HG03460 (cell line): ENCODE data around the gene CELF2.

Experiments
- ATAC-seq: cut with Tn5 transposase; IDR thresholded peaks from one replicate; pipeline ENCODE4 v1.9.1; 2021; ENCODE audit not compliant: unreplicated experiment

CELF2 gene

DNA sequence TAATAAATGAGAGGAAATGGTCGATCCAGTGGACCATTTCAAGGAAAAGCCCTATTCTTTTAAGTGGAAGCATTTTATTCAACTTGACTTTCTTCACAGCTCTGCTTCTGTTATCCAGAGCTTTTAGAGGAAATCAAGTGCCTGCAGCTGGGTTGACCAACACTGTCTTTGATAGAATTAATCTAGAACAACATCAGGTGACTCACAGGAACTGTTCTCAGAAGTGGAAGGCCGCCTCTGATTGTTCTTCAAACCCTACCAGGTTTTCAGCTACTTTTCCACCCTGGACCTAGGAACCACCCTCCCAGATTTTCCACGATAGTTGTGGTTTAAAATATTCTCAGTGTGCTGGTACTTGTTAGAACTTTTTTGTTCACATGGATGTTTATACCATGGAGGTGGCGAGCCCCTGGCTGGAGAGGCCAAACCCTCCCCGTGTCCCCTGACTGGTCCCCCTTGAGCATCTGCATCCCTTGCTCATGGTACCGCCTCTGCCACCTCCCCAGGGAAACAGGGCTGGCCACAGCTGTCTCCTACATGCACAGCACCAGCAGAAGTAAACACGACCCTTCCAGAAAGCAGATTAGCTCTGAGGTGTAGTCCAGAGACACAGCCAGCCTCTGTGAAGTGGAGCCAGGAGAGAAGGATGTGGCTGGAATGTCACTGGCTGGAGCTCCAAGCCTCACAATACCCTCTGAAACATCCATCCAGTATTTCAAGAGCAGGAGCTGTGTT is 300.4 kb downstream of the CELF2 start:
- ATAC-seq, result no peak

- no peak for ATAC-seq
Observed at GRCh38 chr10:11318826-11319598, 301.3 kb downstream of the CELF2 start.

DNA sequence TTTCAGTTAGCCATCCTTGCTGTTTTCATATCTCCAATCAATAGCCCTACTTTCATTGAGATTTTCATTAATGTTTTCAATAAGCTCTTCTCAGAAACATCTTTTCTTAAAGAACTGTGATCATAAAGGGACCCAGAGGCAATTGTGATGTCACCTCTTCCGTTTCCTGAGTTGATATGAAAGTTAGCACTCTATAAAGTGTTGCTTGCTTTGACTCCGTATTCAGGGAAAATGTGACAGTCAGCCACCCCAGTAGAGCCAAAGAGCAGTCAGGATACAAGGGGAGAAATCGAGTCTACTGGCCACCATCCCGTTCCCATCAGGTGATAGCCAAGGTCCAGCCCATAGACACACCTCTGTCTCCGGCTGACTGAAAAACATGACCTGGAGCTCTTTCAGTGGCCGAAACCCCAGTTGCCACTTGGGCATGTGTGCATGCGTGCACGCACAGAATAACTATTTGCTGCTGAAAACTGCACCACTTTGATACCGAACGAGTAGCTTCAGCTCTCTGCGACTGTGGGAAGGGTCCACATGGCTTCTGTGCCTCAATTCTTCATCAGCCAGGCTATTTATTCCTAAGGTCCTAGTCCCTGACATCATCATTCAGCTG is 302.4 kb downstream of the CELF2 start:
- ATAC-seq, result no peak

- no peak for ATAC-seq
Observed at GRCh38 chr10:11320809-11321520, 303.3 kb downstream of the CELF2 start.

GRCh38 chr10:11322698-11323097 is 305.0 kb downstream of the CELF2 start:
- ATAC-seq, result no peak

DNA sequence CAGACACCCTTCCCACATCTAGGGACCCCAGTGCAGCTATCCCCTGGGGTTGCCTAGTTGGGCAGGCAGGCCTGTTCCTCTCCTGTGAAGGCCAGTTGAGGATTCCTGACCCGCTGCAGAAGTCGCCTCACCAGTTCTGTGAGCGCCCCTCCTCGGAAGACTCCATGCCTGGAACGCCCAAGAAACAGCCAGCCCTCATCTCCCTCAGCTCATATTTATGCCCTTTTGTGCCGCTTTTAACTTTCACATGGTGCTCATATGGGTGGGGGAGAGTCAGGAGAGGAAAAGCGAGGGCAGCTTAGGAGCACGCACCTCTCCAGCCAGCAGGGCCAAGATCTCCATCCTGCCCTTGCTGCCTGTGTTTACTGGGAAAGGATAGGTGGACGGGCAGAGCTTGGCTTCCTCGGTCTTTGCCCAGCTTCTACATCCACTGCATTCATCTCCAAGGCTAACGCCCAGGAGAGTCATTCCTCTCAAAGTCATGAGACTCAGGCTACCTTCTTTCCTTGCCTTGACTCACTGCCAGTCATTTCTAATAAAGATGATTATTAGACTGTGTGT is 307.2 kb downstream of the CELF2 start:
- ATAC-seq, result no peak

- no peak for ATAC-seq
Observed at GRCh38 chr10:11325817-11326216, 308.1 kb downstream of the CELF2 start.

GRCh38 chr10:11326241-11326640 is 308.6 kb downstream of the CELF2 start:
- ATAC-seq, result no peak

- ATAC-seq, result no peak
Observed at GRCh38 chr10:11326913-11327616, 309.4 kb downstream of the CELF2 start.

GRCh38 chr10:11328264-11329061 is 310.8 kb downstream of the CELF2 start:
- no peak for ATAC-seq

DNA sequence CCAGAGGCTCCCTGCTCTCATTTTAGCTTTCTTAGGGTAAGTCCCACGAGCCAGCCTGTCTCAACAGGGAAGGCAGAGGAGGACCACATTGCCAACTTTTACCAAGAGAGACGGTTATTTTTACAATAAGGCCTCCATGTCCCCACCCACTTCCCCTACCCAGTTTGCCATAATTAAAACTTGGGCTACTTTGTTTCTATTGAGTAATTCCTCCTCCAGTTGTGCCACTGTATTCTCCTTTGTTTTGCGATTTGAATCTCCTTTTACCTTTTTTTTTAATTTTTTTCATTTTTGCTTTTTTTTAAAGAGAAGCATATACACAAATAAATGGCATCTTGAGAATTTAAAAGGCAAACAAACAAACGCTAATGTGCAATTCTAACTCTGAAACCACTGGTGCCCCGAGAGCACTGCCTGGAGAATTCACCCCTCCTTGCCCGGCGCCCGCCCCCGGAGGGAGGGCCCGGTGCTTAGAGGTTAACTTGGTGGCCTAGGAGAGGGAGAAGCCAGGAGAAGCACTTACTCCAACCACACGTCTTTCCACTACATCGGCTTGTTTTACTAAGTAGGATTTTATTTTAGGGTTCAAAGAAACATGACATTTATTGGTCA is 311.5 kb downstream of the CELF2 start:
- no peak for ATAC-seq

DNA sequence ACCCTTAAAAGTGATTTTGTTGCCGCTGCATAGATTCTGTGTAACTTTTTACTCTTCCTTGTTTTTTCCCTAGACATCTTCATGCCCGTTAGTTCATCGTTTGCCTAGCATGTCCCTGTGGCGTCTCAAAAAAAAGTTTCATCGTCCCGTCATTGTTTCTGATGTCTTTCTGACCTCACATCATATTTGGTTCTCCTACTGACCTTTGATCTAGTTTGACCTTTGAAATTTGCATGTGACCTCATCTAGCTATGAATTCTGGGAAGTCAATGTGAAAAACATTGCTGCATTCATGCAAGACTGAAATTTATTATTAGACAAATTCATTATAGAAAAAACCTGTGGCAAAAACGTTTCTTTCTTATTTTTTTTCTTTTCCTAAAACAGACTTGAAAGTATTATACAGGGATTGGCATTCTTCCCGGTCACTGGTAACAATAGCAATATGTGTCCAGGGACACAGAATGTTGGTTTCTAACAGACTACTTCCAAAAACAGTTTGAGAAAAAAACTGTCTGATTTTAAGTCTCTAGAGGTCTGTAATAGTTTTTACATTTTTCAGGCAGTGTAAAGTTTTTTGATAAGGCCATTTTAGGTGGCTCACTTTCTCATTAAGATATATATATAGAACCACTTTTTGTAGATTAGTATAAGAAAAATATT is 312.8 kb downstream of the CELF2 start:
- ATAC-seq, result no peak

DNA sequence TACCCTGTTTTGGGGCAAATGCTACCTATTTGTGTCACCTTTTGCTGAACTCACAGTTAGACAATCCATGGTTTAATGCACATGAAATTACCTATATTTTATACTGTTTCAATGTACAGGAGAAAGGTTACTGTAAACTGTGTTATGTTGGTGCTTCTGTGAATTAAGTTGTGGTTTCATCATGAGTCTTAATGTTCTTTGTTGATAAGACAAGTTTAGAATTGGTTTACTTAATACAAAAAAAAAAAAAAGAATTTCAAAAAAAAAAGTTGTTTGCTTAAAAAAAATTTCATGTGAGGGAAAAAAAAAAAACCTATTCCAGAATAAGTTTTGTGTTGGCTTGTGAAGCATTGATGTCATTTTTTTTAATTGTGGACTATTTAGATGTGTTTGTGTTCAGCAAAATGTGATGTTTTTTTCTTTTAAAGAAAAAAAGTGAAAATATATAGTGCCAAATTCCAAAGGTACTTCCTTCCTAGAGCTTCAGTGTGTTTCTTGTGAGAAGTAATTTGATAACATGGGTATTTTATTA is 313.4 kb downstream of the CELF2 start:
- no peak for ATAC-seq

DNA sequence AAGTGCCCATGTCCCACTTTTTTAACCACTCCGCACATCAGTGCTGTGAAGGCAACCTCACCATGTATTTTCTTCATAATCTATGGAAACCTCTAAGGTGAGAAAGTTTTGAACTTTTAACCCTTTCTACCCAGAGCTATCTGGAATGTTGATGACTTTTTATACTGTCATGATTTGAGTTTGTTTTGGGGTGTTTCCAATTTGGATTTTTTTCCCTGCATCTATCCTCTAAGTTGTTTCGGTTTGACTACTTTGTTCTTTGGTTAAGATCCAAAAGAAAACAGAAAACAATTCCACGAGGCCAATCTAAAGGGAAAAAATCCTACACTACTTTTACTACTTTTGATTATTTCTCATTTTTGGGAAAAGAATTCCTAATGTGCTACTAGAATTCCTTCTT is 314.1 kb downstream of the CELF2 start:
- no peak for ATAC-seq

GRCh38 chr10:11332846-11333245 is 315.2 kb downstream of the CELF2 start:
- ATAC-seq, result no peak

- no peak for ATAC-seq
Observed at GRCh38 chr10:11334436-11334835, 316.8 kb downstream of the CELF2 start.

DNA sequence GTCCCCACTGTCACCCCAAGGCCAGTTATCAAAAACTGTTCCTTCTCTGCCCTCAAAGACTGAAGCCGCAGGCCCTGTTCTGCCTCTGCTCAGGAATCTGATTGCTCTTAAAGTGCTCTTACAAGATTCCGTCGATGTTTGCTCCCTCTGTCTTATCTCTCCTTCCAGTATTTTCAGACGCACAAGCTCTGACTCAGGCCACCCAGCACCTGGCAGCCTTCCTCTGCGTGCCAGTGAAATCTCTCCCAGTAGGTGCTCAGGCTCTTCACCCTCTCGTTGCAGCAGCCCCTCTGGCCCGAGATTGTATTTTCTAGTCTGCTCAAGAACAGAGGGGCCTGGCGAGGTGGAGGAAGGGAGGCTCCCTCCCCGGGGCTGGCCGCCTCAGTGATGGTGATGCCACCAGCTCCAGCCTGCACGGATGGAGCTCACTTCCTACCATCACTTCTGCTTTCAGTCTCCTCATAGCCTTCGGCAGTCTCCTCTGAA is 317.5 kb downstream of the CELF2 start:
- peak; percentile 40 for ATAC-seq

DNA sequence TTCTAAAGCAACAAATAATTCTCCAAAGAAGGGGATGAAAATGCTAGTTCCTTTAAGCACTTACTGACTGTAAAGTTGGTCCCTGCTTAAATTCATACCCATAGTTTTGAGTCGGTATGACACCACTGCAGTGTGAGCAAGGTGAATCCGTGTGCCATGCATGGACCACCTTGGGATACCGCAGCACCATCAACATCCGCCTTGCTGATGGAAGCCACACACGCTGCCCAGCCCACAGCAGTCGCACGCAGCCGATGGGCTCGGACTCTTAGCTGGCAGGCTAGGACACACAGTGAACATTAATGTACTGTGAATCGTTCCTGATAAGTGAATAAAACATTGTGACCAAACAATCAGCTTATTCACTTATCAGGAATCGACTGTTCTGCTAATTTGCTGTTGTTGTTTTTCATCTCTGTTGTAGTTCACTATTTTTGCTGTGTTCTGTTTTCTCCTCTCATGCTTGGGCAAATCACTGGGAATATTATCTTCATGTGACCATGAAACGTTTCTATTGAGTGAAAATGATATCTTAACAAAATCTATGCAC is 318.3 kb downstream of the CELF2 start:
- no peak for ATAC-seq
